Measurements from ENCODE around the gene SAP130. TPM values are rescaled to one million over a fixed set of nuclear protein-coding genes. Genes with fewer than 3 reads are reported as not detected.

SAP130 gene
- total RNA-seq, 2 donors from 2014 or later: 21.9 to 55.4 TPM

GRCh38 chr2:127953128-127953718 lies 74.6 kb downstream of the SAP130 start:
- intact Hi-C loops (cut with DNase I): loop anchor here (10.0 kb wide), 1 partner anchor 58 kb away; no protein-coding TSS in a partner anchor
- H3K27ac ChIP-seq: no peak overlapping the region
- no peaks in the 10 kb centered on the region for H3K4me1 ChIP-seq (replicated peaks)
- H3K36me3 ChIP-seq: peaks cover 7 to 10% of the 10 kb centered on the region in 2 donors
- H3K4me3 ChIP-seq: no peak overlapping the region
- no peaks in the 10 kb centered on the region for H3K9me3 ChIP-seq
- H3K27me3 ChIP-seq (replicated peaks; ENCODE audit: insufficient read depth): no peaks in the 10 kb centered on the region
- DNase-seq (ENCODE audit: low spot score): no peak
- WGBS: 61% methylated on average over 6 of the region's 6 CpGs
- TF ChIP-seq, protein P1, sequence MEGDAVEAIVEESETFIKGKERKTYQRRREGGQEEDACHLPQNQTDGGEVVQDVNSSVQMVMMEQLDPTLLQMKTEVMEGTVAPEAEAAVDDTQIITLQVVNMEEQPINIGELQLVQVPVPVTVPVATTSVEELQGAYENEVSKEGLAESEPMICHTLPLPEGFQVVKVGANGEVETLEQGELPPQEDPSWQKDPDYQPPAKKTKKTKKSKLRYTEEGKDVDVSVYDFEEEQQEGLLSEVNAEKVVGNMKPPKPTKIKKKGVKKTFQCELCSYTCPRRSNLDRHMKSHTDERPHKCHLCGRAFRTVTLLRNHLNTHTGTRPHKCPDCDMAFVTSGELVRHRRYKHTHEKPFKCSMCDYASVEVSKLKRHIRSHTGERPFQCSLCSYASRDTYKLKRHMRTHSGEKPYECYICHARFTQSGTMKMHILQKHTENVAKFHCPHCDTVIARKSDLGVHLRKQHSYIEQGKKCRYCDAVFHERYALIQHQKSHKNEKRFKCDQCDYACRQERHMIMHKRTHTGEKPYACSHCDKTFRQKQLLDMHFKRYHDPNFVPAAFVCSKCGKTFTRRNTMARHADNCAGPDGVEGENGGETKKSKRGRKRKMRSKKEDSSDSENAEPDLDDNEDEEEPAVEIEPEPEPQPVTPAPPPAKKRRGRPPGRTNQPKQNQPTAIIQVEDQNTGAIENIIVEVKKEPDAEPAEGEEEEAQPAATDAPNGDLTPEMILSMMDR (IDR thresholded peaks at IDR 0.05): no peak
- TF ChIP-seq POLR2A (IDR thresholded peaks at IDR 0.05) (no peak), POLR2AphosphoS5 (IDR thresholded peaks at IDR 0.05) (no peak)

DNA sequence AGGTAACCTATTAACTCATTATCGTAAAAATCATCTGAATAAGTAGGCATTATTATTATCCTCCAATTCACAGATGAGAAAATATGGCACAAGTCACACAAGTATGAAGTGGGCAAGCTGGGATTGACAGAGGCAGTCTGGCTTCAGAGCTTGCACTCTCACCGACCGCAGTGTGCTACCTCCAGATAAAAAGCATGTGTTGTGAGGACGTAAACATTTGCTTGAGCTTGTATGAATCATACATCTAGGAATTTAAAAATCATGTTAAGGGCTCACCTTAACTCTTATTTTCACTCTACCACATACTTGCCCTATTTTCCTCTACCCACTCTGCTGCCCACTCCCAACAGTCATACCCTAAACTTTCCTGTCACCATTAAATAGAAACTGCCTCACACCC lies 76.8 kb downstream of the SAP130 start:
- 92% methylated on average over 4 of the region's 4 CpGs for WGBS
- Histone ChIP-seq H3K27ac (no peak overlapping the region), H3K4me3 (no peak overlapping the region), H3K9me3 (no peaks in the 10 kb centered on the region), H3K27me3 (replicated peaks; ENCODE audit: insufficient read depth) (no peaks in the 10 kb centered on the region), H3K4me1 (replicated peaks) (no peaks in the 10 kb centered on the region), H3K36me3 (peaks cover 7 to 10% of the 10 kb centered on the region in 2 donors)
- intact Hi-C loops (cut with DNase I): loop anchor here (10.0 kb wide), 1 partner anchor 56 kb away; no protein-coding TSS in a partner anchor
- TF ChIP-seq, protein P1 (IDR thresholded peaks at IDR 0.05): no peak
- no peak for TF ChIP-seq POLR2AphosphoS5 (IDR thresholded peaks at IDR 0.05)
- DNase-seq (ENCODE audit: low spot score): no peak

DNA sequence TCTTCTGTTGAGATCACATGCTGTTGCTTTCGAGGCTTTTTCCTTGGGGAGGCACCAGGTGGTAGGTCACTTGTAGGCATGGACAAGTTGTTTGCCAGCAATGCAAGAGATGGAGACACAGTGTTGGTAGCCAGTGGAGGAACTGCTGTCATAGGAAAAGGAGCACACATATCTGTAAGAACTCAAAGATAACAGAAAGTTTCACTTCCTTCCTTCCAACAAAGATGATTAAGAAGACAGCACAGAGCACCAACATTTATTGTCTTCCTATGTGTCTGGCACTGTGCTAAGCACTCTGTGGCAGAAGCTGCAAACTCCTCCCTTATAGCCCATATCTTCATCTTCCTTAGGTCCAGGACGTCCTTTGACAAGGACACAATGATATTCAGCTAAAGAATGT lies 77.6 kb downstream of the SAP130 start:
- no peak for DNase-seq (ENCODE audit: low spot score)
- H3K9me3 ChIP-seq: no peaks in the 10 kb centered on the region
- H3K4me3 ChIP-seq: no peak overlapping the region
- TF ChIP-seq, protein P1 (IDR thresholded peaks at IDR 0.05): no peak
- no peaks in the 10 kb centered on the region for H3K27me3 ChIP-seq (replicated peaks; ENCODE audit: insufficient read depth)
- no peak overlapping the region for H3K27ac ChIP-seq
- no peaks in the 10 kb centered on the region for H3K4me1 ChIP-seq (replicated peaks)
- 84% methylated on average over 2 of the region's 2 CpGs for WGBS
- intact Hi-C loops (cut with DNase I): loop anchor here (10.0 kb wide), 1 partner anchor 55 kb away; no protein-coding TSS in a partner anchor
- H3K36me3 ChIP-seq: peaks cover 7 to 16% of the 10 kb centered on the region in 2 donors

GRCh38 chr2:127945281-127945680 lies 82.6 kb downstream of the SAP130 start:
- WGBS: 98% methylated on average over 2 of the region's 2 CpGs
- Histone ChIP-seq H3K36me3 (peaks cover 7 to 16% of the 10 kb centered on the region in 2 donors), H3K4me3 (no peak overlapping the region), H3K9me3 (no peaks in the 10 kb centered on the region), H3K4me1 (replicated peaks) (no peaks in the 10 kb centered on the region), H3K27ac (no peak overlapping the region), H3K27me3 (replicated peaks; ENCODE audit: insufficient read depth) (no peaks in the 10 kb centered on the region)
- DNase-seq (ENCODE audit: low spot score): no peak
- intact Hi-C loops (cut with DNase I): no loop called here
- TF ChIP-seq, protein P1 (IDR thresholded peaks at IDR 0.05): no peak
- TF ChIP-seq POLR2A (IDR thresholded peaks at IDR 0.05): no peak
- no peak for TF ChIP-seq POLR2AphosphoS5 (IDR thresholded peaks at IDR 0.05)

DNA sequence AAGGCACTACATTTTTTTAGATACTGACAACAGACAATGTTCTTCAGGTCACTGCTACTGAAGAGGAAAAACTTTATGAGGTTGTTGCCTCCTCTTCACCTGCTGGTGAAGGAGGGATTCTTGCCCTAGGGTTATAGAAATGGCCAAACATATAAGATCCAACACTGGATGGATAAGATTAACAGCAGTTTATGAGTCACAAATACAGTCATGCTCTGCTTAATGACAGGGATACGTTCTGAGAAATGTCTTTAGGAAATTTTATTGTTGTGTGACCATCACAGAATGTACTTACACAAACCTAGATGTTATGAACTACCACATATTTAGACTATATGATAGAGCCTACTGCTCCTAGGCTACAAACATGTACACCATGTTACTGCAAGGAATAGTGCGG lies 84.7 kb downstream of the SAP130 start:
- no peak for TF ChIP-seq POLR2AphosphoS5 (IDR thresholded peaks at IDR 0.05)
- TF ChIP-seq, protein P1 (IDR thresholded peaks at IDR 0.05): no peak
- TF ChIP-seq POLR2A (IDR thresholded peaks at IDR 0.05): no peak
- Histone ChIP-seq H3K9me3 (no peaks in the 10 kb centered on the region), H3K27ac (no peak overlapping the region), H3K4me3 (no peak overlapping the region), H3K27me3 (replicated peaks; ENCODE audit: insufficient read depth) (no peaks in the 10 kb centered on the region), H3K4me1 (replicated peaks) (no peaks in the 10 kb centered on the region), H3K36me3 (peaks cover 0 to 7% of the 10 kb centered on the region in 2 donors)
- WGBS: 74% methylated on average over 2 of the region's 2 CpGs
- no peak for DNase-seq (ENCODE audit: low spot score)
- intact Hi-C loops (cut with DNase I): no loop called here

Data from prostate gland (tissue), 2 donors.